GM18909 (cell line): ENCODE measurements around the gene TCP11L2.
A peak's percentile ranks its signal among the peaks of the same experiment; 100 is the strongest.

Source experiments
- ATAC-seq: cut with Tn5 transposase; IDR thresholded peaks from one replicate; pipeline ENCODE4 v1.9.1; 2021; ENCODE audit warnings: mild to moderate bottlenecking; ENCODE audit not compliant: unreplicated experiment, poor library complexity

Gene TCP11L2

DNA sequence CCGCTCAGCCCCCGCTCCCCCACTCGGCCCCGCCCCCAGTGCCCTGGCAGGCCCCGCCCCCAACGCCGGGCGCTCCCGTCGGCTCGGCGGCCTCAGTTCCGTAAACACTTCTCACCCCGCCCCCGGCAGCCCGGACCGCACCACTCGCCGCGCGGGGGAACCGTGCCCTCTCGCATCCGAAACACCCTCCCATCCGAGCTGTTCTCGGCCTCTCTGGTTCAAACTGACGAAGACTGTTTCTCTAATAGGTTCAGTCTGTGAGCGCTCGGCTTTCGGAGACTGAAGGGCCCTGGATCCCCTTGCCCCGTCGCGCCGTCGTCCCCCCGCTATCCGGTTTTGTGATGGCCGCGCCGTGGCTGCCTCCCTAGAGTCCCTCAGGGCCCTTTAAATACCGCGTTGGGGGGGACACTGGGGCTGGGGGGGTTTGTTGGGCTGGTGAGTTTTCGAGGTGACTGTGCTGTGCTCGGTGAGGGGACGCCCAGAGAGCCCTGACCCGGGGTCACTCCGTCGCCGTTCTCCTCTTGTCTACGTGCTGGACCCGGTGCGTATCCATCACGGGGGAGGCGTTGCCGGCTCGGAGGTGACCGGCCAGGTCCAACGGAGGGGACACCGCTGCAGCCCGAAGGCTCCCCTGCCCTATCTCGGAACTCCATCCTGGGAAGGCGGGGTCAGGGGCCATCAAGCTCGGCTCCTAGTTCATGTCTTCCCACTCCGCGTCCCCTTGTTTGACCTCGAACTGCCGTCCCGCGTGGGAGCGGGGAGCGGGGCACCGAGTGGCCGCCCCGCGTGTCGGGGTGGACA, at the start of gene TCP11L2:
TSS of gene TCP11L2 (plus strand) at position 333 of the 801 bp plus-strand sequence. CDS start 8,343 bp downstream, outside the sequence.
- ATAC-seq = peak; percentile 71

DNA sequence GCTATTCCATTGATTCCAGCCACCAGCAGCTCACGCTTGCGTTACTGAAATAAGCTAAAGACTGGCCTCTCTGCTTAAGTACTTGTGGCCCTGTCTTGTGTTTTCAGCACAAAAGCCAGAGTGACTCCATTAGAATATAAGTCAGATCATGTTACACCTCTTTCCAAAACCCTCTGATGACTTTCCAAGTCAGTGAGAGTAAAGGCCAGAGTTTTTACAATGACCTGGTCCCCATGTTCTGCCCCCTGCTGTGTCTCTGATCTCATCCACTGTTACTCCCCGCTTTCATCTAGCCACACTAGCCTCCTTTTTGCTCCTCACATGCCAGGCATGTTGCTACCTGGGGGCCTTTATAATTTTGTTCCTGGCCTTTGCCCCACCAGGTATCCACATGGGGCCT, 47.8 kb upstream of the TCP11L2 start:
- ATAC-seq = no peak

DNA sequence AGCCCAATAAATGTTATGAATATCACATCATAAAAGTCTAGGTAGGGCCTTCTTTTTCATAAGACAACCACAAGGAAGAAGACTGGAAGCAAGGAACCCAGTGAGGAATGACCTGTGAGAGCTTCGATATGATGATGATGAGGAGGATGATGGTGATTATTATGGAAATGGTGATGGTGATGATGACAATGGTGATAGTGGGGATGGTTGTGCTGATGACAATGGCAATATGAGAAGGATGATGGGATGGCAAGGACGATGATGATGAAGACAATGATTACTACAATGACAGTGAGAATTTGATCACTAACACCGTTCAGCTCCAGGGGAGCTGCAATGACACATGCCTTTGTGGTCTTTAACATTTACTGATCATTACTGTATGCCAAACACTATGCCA, 47.0 kb upstream of the TCP11L2 start:
- ATAC-seq = no peak

- no peak for ATAC-seq
These were observed 46.6 kb upstream of the TCP11L2 start for GRCh38 chr12:106255952-106256351.

GRCh38 chr12:106256524-106256923, 46.0 kb upstream of the TCP11L2 start:
- ATAC-seq = no peak

DNA sequence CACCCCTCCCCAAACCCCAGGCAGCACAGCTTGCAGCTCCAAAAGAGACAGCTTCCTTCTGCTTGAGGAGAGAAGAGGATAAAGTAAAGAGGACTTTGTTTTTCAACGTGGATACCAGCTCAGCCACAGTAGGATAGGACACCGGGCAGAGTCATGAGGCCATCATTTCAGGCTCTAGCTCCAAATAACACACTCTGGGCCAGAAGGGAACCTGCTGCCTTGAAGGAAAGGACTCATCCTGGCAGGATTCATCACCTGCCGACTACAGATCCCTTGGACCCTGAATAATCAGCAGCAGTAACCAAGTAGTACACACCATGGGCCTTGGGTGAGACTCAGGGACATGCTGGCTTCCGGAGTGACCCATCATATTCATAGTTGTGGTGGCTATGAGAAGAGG, 44.3 kb upstream of the TCP11L2 start:
- ATAC-seq = no peak

GRCh38 chr12:106258935-106259334, 43.6 kb upstream of the TCP11L2 start:
- ATAC-seq = no peak

GRCh38 chr12:106265116-106265515, 37.4 kb upstream of the TCP11L2 start:
- ATAC-seq = no peak

DNA sequence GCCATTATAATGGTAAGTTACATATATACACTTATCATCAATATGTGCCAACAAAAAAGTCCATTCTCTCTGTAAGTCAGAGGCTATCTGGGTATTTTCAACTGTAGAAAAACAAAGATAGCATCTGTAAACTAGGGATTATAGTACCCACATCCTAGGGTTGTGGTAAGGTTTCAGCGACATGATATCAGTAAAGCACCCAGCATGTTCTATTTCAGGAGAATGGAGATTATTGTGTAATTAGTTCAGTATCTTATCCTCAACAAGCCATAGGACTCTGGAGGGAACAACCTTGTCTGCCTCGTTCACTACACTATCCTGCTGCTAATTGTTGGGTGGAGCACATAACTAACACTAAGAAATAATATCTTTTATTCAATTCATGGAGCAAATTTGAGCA, 35.0 kb upstream of the TCP11L2 start:
- ATAC-seq = no peak

- ATAC-seq = no peak
These were observed 33.3 kb upstream of the TCP11L2 start for GRCh38 chr12:106269150-106269771.

DNA sequence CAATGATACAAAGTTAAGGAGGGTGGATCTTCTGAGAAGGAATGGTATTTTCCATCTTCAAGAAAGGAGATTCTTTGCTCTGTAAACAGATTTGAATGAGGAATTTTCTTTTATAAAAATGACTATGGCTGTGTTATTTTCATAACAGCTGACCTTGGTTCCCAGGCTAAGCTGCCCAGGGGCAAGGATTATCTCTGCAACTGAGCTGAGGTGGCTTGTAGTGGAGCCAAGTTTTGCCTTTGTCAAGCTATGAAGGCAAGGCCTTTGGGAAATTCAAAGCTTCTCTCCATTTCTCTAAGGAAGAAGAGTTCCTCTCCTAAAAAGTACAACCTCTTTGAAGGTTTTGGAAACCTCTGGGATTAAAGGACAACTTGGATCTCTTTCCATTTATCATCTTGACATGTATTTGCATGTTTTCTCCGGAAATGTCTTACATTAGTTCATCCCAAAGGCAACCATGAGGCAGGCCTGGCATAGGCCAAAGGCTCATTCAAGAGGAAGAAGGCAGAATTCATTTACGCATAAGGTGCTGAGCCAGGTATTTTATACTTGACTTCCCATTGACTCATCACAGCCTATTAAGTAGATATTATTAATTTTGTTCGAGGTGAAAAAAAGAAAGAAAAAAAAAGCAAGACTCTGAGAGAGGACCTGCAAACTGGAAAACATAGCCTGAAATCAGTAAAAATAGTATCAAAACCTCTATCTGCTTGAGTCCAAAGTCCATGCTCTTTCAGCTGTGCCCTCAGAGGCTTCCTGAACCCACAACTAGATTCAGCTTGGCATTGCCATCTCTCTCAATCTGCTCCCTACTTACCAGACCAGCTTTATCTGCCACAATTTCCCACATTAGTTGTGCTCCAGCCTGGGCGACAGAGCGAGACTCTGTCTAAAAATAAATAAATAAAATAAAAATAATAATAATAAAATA, 30.7 kb upstream of the TCP11L2 start:
- no peak for ATAC-seq

- no peak for ATAC-seq
These were observed 29.0 kb upstream of the TCP11L2 start for GRCh38 chr12:106273491-106273890.

DNA sequence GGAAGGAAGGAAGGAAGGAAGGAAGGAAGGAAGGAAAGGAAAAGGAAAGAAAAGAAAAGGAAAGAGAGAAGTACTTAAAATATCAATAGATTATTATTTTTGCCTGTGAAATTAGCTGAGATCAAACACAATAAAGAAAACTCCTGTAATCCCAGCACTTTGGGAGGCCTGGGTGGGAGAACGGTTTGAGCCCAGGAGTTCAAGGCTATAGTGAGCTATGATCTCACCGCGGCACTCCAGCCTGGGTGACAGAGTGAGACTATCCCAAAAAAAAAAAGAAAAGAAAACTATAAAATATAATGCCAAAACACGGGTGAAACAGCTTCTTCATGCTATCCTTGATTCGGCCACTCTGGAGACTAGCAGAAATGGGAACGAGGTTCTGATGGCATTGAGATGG, 28.5 kb upstream of the TCP11L2 start:
- ATAC-seq = no peak

GRCh38 chr12:106274575-106275121, 27.9 kb upstream of the TCP11L2 start:
- no peak for ATAC-seq

DNA sequence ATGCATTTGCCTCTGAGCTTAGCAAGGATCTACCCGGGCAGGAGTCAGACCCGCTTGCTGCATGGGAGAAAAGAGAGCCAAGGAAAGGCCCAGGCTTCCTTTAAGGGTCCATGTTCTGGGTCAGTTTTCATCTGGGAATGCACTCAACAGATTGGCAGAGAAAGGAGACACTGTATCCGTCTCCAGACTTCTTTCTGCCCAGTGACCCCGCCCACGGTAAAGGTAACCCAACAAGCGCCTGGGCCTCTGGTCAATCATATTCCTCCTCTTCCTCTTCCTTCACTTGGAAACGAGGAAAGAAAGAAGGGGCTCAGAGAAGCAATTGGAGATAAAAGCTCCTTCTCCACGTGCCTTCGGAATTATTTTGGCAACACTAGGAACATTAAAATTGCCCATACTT, 27.1 kb upstream of the TCP11L2 start:
- no peak for ATAC-seq

- ATAC-seq = peak; percentile 80
These were observed 26.3 kb upstream of the TCP11L2 start for GRCh38 chr12:106276032-106276740.

DNA sequence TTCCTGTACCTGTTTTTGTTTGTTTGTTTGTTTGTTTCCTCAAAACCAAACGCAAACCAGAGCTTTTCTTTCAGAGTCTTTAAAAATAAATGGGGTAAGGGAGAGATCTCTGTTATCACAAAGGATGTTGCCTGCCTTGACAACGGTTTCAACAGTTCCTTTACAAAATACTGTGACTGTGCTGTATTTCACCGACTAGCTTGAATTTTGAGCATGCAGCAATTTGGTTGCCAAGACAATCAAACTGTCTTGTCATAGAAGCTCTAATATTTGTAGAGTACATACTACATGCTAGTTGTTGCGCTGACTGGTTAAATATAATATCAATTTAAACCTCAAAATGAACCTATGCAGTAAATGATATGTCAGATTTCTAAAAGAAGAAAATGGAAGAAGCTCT, 22.4 kb upstream of the TCP11L2 start:
- ATAC-seq = no peak

DNA sequence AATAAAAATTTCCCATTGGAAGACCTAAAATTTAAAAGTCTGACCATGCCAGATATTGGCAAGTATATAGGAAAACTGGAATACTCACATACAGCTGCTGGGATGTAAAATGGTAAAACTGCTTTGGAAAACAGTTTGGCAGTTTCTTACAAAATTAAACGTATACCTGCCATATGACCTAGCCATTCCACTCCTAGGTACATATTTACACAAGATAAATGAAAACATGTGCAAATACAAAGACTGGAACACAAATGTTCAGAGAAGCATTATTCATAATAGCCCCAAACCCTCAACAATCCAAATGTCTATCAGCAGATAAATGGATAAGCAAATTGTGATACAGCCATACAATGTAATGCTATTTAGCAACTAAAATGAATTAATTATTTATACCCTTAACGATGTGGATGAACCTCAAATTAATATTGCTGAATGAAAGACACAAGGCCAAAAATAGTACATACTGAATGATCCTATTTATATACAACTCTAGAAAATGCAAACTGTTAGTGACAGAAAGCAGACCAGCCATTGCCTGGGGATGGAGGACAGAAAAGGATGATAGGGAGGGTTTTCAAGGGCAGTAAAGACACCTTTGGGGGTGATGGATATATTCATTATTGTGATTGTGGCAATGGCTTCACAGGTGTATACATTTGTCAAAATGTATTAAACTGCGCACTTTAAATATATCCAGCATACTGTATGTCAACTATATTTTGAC, 21.3 kb upstream of the TCP11L2 start:
- no peak for ATAC-seq

- ATAC-seq = no peak
These were observed 20.7 kb upstream of the TCP11L2 start for GRCh38 chr12:106281804-106282203.
